Measurements from ENCODE around the gene DPP10.

The DPP10 gene

DNA sequence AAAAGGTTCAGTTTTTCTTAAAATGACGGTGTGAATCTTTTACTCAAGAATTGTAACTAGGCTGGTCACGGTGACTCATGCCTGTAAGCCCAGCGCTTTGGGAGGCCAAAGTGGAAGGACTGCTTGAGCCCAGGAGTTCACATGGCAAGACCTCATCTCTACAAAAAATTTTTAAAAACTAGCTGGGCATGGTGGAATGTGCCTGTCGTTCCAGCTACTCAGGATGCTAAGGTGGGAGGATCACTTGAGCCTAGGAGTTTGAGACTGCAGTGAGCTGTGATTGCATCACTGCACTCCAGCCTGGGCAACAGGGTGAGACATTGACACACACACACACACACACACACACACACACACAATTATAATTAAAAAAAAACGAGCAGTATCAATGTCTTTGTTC is 369.8 kb downstream of the DPP10 start:
- Histone ChIP-seq H3K9ac (ENCODE audit: low read length) (no peak overlapping the region), H3K36me3 (ENCODE audit: control insufficient read depth, insufficient read depth, low read length, severe bottlenecking) (no peaks in the 10 kb centered on the region), H3K9me3 (ENCODE audit: control insufficient read depth, low read length) (no peaks in the 10 kb centered on the region), H3K27me3 (replicated peaks; ENCODE audit: control insufficient read depth, insufficient read depth, low read length) (no peaks in the 10 kb centered on the region), H3K4me3 (ENCODE audit: low read length) (no peak overlapping the region), H3K4me1 (ENCODE audit: control insufficient read depth, insufficient read depth, low read length) (no peaks in the 10 kb centered on the region)
- no peak for DNase-seq (ENCODE audit: low read depth)

DNA sequence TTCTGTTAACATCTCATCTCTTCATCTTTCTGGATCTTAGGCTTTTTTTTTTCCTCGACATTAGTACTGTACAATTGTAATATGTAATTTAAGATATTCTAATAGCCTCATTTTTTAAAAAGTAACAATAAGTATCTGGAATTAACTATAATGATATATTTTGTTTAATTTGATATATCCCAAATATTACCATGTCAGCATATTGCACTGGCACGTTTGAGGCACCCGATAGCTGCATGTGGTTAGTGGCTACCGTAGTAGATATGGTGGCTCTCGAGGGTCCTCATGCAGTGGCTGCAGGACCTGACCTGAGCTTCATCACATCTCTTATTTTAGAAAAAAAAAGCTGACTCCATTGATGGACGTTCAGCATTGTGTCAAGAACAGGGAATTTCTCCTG is 371.9 kb downstream of the DPP10 start:
- Histone ChIP-seq H3K4me3 (ENCODE audit: low read length) (no peak overlapping the region), H3K36me3 (ENCODE audit: control insufficient read depth, insufficient read depth, low read length, severe bottlenecking) (no peaks in the 10 kb centered on the region), H3K27me3 (replicated peaks; ENCODE audit: control insufficient read depth, insufficient read depth, low read length) (no peaks in the 10 kb centered on the region), H3K4me1 (ENCODE audit: control insufficient read depth, insufficient read depth, low read length) (no peaks in the 10 kb centered on the region), H3K9ac (ENCODE audit: low read length) (no peak overlapping the region), H3K9me3 (ENCODE audit: control insufficient read depth, low read length) (no peaks in the 10 kb centered on the region)
- no peak for DNase-seq (ENCODE audit: low read depth)

DNA sequence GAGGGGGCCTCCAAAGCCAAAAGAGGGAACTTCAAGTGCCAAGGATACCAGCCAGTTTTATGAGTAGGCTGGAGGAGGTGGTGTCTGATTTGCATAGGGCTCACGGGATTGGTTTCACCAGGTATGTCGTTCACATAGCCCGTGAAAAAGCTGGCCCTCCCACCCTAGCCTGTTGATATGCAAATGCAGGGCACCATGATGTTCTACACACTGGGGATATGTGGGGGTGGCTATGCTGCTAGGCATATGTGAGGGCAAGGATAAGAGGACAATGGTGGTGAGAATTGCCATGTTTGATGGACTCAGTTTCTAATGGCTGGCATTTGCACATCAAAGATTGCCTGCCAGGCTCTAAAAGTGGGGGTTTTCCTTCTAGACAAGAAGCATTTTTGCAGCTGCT is 378.6 kb downstream of the DPP10 start:
- no peaks in the 10 kb centered on the region for H3K36me3 ChIP-seq (ENCODE audit: control insufficient read depth, insufficient read depth, low read length, severe bottlenecking)
- H3K9me3 ChIP-seq (ENCODE audit: control insufficient read depth, low read length) = no peaks in the 10 kb centered on the region
- no peak overlapping the region for H3K9ac ChIP-seq (ENCODE audit: low read length)
- no peak for DNase-seq (ENCODE audit: low read depth)
- no peaks in the 10 kb centered on the region for H3K27me3 ChIP-seq (replicated peaks; ENCODE audit: control insufficient read depth, insufficient read depth, low read length)
- no peak overlapping the region for H3K4me3 ChIP-seq (ENCODE audit: low read length)
- no peaks in the 10 kb centered on the region for H3K4me1 ChIP-seq (ENCODE audit: control insufficient read depth, insufficient read depth, low read length)

DNA sequence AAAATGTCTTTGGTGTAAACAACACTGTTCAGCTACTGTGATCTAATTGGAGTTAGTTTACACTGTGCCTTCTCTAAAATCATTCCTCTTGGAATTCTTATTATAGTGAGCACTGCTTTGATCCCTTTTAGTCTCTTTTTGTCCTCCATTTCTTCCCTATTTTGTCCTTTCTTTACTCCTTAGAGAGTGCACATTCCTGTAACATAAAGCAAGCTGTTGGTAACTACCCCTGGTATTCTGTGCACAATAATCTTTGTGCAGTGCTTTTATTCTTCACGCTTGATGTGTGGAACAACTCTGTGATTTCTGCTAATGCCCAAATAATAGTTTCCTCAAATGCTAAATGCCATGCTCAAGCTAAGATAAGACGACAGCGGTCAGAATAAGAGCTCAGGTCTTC is 401.5 kb downstream of the DPP10 start:
- H3K9me3 ChIP-seq (ENCODE audit: control insufficient read depth, low read length) = no peaks in the 10 kb centered on the region
- no peak overlapping the region for H3K4me3 ChIP-seq (ENCODE audit: low read length)
- DNase-seq (ENCODE audit: low read depth) = no peak
- H3K4me1 ChIP-seq (ENCODE audit: control insufficient read depth, insufficient read depth, low read length) = no peaks in the 10 kb centered on the region
- H3K9ac ChIP-seq (ENCODE audit: low read length) = no peak overlapping the region
- no peaks in the 10 kb centered on the region for H3K36me3 ChIP-seq (ENCODE audit: control insufficient read depth, insufficient read depth, low read length, severe bottlenecking)
- no peaks in the 10 kb centered on the region for H3K27me3 ChIP-seq (replicated peaks; ENCODE audit: control insufficient read depth, insufficient read depth, low read length)

DNA sequence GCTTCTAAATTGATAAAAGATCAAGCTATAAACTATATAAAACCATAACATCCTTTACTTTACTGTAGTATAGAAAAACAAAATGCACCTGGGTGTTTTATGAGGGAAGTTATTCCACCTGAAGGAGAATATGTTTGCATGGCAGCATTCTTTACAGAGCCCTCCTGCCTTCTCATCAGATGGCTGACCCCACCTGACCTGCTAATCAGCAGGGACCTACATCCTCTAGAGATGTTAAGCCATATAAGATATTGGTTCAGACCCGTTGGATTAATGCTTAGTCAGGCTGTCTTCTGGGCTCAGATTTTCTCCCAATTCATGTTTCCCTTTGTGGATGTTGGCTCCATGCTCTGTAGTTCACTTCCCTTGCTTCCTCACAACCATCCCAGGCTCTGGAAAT is 414.8 kb downstream of the DPP10 start:
- H3K4me1 ChIP-seq (ENCODE audit: control insufficient read depth, insufficient read depth, low read length) = no peaks in the 10 kb centered on the region
- H3K9ac ChIP-seq (ENCODE audit: low read length) = no peak overlapping the region
- no peaks in the 10 kb centered on the region for H3K36me3 ChIP-seq (ENCODE audit: control insufficient read depth, insufficient read depth, low read length, severe bottlenecking)
- H3K4me3 ChIP-seq (ENCODE audit: low read length) = no peak overlapping the region
- H3K9me3 ChIP-seq (ENCODE audit: control insufficient read depth, low read length) = no peaks in the 10 kb centered on the region
- no peak for DNase-seq (ENCODE audit: low read depth)
- H3K27me3 ChIP-seq (replicated peaks; ENCODE audit: control insufficient read depth, insufficient read depth, low read length) = no peaks in the 10 kb centered on the region

DNA sequence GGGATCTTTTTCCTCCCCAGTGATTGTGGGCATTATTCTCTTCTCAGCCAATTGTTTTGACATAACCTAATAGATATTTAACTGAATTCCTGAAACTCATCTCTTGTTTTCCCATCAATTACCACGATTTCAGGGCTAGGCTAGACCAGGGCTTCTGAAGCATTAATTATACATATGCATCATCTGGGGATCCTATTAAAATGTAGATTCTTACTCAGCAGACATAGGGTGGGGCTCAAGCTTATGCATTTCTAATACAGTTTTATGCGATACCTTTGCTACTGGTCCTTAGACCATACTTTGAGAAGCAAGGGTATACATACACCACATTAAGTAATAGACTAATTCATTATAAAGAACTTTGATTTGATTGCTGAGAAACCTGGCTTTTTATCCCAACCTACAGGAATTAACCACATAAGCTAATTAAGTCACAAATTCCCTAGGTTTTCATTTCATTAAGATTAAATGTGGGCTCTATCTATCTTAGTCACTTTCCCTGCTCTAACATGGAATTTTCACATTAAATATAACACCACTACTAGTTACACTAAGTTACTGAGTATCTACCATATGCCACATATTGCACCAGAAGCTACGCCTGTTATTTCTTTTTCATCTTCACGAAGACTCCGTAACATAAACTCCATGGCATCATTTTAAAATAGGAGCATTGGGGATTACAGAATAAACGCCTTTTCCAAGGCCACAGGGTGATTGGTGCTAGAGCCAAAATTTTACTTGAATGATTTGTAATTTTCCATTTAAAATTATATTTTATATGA is 417.5 kb downstream of the DPP10 start:
- no peak overlapping the region for H3K4me3 ChIP-seq (ENCODE audit: low read length)
- no peak for DNase-seq (ENCODE audit: low read depth)
- H3K9me3 ChIP-seq (ENCODE audit: control insufficient read depth, low read length) = no peaks in the 10 kb centered on the region
- H3K27me3 ChIP-seq (replicated peaks; ENCODE audit: control insufficient read depth, insufficient read depth, low read length) = no peaks in the 10 kb centered on the region
- H3K4me1 ChIP-seq (ENCODE audit: control insufficient read depth, insufficient read depth, low read length) = no peaks in the 10 kb centered on the region
- no peak overlapping the region for H3K9ac ChIP-seq (ENCODE audit: low read length)
- no peaks in the 10 kb centered on the region for H3K36me3 ChIP-seq (ENCODE audit: control insufficient read depth, insufficient read depth, low read length, severe bottlenecking)

DNA sequence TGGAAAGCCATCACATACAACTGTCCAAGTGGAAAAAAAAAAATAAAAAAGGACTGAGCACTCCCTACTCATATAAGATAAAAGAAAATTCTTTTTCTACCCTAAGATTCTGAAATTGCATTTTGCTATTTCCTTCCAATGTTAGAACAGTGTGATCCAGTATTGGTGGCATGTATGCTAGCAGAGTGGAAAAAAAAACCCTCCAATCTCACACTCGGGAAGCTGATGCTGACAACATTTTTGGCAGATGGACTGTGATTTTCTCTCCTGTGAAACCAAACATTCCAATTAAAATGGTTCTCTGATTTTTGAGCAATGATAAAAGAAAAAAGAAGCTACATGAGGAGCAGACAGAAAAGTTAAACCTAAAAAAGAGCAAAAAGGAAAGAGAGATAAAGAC is 419.8 kb downstream of the DPP10 start:
- H3K36me3 ChIP-seq (ENCODE audit: control insufficient read depth, insufficient read depth, low read length, severe bottlenecking) = no peaks in the 10 kb centered on the region
- no peak overlapping the region for H3K4me3 ChIP-seq (ENCODE audit: low read length)
- H3K27me3 ChIP-seq (replicated peaks; ENCODE audit: control insufficient read depth, insufficient read depth, low read length) = no peaks in the 10 kb centered on the region
- H3K9me3 ChIP-seq (ENCODE audit: control insufficient read depth, low read length) = no peaks in the 10 kb centered on the region
- no peaks in the 10 kb centered on the region for H3K4me1 ChIP-seq (ENCODE audit: control insufficient read depth, insufficient read depth, low read length)
- no peak overlapping the region for H3K9ac ChIP-seq (ENCODE audit: low read length)
- DNase-seq (ENCODE audit: low read depth) = no peak

DNA sequence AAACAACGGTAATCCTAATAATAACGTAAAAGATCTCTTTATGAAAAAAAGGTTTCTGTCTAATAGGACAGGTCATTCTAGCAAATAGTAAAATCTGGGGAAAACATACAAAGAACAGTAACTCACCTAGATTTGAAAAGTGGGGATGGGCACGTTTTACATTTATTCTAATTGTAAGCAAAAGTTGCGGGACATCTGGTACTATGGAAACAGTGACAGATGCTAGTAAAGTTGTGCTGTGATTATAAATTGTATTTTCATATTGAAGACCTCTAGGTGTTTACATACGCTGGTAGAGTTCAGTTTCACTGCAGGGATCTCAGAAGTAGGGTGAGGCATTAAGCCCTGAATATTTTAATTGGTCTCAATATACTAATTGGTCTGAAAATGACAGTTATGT is 422.5 kb downstream of the DPP10 start:
- peaks cover 3% of the 10 kb centered on the region for H3K9me3 ChIP-seq (ENCODE audit: control insufficient read depth, low read length)
- no peak for DNase-seq (ENCODE audit: low read depth)
- no peaks in the 10 kb centered on the region for H3K4me1 ChIP-seq (ENCODE audit: control insufficient read depth, insufficient read depth, low read length)
- H3K36me3 ChIP-seq (ENCODE audit: control insufficient read depth, insufficient read depth, low read length, severe bottlenecking) = no peaks in the 10 kb centered on the region
- no peak overlapping the region for H3K4me3 ChIP-seq (ENCODE audit: low read length)
- H3K9ac ChIP-seq (ENCODE audit: low read length) = no peak overlapping the region
- no peaks in the 10 kb centered on the region for H3K27me3 ChIP-seq (replicated peaks; ENCODE audit: control insufficient read depth, insufficient read depth, low read length)

DNA sequence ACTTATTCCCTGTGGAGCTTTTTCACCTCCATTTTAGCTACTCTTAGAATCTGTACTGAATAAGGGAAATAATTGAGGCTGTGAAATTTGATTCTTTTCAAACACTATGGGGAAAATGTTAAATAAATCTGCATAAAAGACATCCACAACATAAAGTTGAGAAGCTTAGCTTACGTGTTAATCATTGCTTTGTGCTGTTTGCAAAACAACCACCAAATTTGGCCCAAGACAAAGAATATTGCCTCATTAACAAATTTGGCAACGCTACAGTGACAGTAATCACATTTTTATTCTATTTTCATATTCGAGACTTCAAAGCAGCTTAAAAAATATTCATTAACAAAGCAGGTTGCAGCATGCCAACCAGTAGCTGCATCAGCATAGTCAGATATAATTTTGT is 437.6 kb downstream of the DPP10 start:
- Histone ChIP-seq H3K36me3 (ENCODE audit: control insufficient read depth, insufficient read depth, low read length, severe bottlenecking) (no peaks in the 10 kb centered on the region), H3K9ac (ENCODE audit: low read length) (no peak overlapping the region), H3K27me3 (replicated peaks; ENCODE audit: control insufficient read depth, insufficient read depth, low read length) (no peaks in the 10 kb centered on the region), H3K9me3 (ENCODE audit: control insufficient read depth, low read length) (no peaks in the 10 kb centered on the region), H3K4me1 (ENCODE audit: control insufficient read depth, insufficient read depth, low read length) (no peaks in the 10 kb centered on the region), H3K4me3 (ENCODE audit: low read length) (no peak overlapping the region)
- no peak for DNase-seq (ENCODE audit: low read depth)

DNA sequence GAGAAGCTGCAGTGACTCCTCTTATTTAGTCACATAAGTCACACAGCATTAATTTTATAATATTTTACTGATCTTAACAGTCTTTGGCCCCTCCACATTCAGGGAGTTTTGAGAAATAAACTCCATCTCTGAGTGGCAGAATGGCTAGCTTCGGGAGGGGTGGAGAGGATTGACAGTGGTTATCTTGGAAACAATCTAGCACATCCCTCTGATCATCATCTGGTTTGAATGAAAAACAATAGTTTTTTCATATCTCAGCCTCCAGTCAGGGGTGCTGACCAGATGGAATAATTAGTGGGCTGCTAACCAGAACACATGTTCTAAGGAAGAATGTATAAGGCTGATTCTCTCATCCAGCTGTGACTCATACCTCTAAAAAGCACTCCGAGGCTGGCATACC is 477.5 kb downstream of the DPP10 start:
- Histone ChIP-seq H3K9me3 (ENCODE audit: control insufficient read depth, low read length) (no peaks in the 10 kb centered on the region), H3K27me3 (replicated peaks; ENCODE audit: control insufficient read depth, insufficient read depth, low read length) (no peaks in the 10 kb centered on the region), H3K36me3 (ENCODE audit: control insufficient read depth, insufficient read depth, low read length, severe bottlenecking) (no peaks in the 10 kb centered on the region), H3K4me3 (ENCODE audit: low read length) (no peak overlapping the region), H3K9ac (ENCODE audit: low read length) (no peak overlapping the region), H3K4me1 (ENCODE audit: control insufficient read depth, insufficient read depth, low read length) (no peaks in the 10 kb centered on the region)
- DNase-seq (ENCODE audit: low read depth) = no peak

DNA sequence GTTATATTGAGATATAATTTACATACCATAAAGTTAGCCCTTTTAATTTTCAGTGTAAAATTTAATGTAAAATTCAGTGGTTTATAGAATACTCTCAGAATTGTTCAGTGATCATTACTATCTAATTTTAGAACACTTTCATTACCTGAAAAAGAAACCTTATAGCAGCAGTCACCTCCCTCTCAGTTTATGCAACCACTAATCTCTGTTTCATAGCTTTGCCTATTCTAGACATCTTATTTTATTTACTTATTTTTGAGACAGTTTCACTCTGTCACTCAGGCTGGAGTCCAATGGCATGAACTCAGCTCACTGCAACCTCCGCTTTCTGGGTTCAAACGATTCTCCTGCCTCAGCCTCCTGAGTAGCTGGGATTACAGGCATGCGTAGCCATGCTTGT is 479.6 kb downstream of the DPP10 start:
- DNase-seq (ENCODE audit: low read depth) = no peak
- H3K27me3 ChIP-seq (replicated peaks; ENCODE audit: control insufficient read depth, insufficient read depth, low read length) = no peaks in the 10 kb centered on the region
- no peak overlapping the region for H3K4me3 ChIP-seq (ENCODE audit: low read length)
- no peaks in the 10 kb centered on the region for H3K36me3 ChIP-seq (ENCODE audit: control insufficient read depth, insufficient read depth, low read length, severe bottlenecking)
- H3K4me1 ChIP-seq (ENCODE audit: control insufficient read depth, insufficient read depth, low read length) = no peaks in the 10 kb centered on the region
- no peak overlapping the region for H3K9ac ChIP-seq (ENCODE audit: low read length)
- no peaks in the 10 kb centered on the region for H3K9me3 ChIP-seq (ENCODE audit: control insufficient read depth, low read length)
